Activated naive CD8-positive, alpha-beta T cell treated with anti-CD3 and anti-CD28 coated beads, Interleukin-2, amount 50 U/mL, for 16 hours (primary cell): Measurements from ENCODE around the gene C19orf38.

ENCODE experiments used
- DNase-seq: peaks from one replicate; pipeline ENCODE4 v3.0.0-alpha.2; 2020; ENCODE audit warnings: low read depth, low spot score

The C19orf38 gene

DNA sequence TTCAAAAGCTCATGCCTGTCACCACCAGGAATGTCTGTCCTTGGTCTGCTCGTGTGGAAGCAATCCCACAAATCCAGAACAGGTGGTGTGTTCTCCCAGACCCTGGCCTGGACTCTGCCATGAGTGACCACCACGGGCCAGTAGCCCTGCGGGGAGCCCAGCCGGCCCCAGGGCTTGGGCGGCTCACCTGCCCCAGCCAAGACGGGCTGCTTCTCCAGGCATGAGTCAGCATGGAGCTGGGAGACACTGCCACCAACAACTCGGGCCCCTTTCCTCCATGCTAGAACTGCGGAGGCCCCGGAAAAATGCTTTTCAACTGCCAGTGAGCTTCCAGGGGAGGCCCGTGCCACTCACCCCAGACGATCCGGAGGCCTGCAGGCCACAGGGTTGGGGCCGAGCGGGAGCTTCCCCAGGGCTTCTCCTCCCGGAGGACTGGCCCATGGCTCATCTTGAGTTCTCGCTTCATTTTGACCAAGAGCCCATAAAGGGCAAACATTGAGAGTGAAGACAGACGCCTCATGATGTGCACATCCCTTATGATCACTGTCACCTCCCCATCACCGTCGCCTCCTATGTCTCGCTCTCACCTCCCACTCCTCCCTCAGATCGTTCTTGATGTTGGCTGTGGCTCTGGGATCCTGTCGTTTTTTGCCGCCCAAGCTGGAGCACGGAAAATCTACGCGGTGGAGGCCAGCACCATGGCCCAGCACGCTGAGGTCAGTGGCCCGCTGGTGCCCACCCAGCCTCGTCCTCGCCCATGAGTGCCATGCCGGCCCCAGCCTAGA is 63.6 kb downstream of the C19orf38 start:
- DNase-seq = no peak

DNA sequence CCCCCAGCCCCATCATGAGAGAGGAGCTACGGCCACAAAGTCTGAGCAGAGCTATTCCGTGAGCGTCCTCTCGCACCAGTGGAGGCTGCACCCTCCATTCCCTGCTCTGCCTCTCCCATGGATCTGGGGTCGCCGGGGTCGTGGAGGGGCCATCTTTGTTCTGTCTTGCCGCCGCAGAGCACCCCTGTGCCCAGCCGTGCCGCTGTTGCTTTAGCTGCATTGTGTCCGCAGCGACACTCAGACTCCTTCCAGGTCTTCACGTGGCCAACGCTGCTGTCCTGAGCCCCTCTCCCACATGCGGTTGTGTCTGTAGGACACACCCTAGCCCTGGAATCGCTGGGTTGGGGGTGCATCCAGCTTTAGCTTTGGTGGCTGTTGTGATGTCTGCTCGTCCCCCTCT is 64.4 kb downstream of the C19orf38 start:
- no peak for DNase-seq

DNA sequence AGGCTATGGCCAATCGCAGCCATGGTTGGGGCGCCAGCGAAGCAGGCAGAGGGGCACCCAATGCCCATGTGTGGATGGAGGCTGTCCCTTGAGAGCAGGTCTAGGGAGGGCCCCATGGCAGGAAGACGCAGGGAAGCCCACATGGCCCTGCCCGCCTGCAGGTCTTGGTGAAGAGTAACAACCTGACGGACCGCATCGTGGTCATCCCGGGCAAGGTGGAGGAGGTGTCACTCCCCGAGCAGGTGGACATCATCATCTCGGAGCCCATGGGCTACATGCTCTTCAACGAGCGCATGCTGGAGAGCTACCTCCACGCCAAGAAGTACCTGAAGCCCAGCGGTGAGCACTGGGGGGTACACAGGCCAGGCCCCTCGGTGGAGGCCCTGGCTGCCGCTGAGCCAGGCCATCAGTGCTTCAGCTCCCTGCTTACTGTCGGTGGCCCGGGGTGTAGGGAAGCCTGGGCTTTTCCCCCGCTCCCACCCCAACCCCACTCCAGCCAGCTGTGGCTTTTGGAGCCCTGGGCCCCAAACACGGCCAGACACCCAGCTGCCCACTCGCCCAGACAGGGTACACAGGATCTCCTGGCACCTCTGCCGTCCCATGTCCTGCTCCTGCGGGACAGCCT is 65.6 kb downstream of the C19orf38 start:
- no peak for DNase-seq

DNA sequence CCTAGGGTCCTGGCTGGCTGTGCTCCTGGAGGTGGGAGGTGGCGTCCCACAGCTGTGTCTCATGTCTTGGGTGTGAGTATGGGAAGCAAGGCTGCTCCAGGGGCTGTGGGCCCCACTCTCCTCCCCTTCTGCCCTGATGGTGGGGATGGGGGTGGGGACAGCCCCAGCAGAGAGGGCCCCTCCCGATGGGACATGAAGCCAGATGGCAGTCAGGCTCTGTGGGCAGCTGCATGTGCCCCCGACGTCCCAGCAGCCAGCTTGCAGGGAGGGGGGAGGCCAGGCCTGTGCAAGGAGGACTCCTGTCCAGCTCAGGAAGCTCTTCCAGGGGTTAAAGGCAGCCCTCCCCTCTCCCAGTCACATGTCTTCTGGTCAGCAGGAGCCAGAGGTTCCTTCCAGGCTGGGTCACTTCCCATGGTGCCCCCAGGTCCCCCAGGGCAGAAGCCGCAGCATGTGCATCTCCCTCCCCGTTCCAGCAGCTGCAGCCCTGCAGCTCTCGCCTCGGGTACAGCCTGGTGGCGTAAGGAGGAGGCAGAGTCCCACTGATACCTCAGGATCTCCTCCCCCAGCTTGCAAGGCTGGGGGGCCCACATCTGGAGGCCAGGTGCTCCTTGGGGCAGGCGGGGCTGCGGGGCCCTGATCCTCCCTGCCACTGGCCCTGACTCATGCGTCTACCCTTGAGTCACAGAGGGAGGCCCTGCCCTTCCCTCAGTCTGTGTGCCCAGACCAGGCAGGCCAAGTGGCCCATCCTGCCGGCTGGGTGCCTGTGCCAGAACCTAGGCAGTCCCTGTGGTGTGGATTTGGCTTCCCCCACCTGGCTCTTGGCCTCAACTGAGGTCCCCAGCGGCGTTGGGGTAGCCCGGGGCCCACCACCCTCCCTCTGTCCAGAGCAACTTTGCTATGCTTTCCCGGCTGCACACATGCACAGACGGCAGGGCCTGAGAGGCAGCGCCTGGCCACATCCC is 67.2 kb downstream of the C19orf38 start:
- no peak for DNase-seq

DNA sequence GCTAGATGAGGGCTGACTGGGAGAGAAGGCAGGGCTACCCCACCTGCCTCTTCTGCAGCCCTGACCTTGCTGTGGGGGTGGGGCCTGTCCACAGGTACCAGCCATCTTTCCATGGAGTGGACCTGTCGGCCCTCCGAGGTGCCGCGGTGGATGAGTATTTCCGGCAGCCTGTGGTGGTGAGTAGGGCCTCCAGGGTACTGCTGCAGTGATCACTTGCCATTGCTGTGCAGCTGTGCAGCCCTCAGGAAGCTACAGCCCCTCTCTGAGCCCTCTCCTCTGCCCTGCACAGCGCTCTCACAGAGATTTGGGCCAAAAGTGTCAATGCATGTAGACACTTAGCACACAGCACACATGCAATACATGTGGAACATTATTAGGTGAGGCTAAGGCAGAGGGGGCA is 68.4 kb downstream of the C19orf38 start:
- DNase-seq = no peak

DNA sequence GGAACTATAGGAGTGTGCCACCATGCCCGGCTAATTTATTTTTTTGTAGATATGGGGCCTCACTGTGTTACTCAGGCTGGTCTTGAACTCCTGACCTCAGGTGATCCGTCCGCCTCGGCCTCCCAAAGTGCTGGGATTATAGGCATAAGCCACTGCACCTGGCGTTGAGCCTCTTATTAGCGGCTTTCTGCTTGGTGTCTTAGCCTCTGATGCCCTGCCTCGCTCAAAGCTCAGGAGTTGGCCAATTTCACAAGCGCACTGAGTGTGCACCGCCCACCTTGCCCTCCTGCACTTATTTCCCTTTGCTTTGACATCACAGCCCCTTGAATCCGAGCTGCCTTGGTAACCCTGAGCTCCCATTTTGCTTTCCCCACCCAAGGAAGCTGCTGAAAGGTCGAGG is 70.1 kb downstream of the C19orf38 start:
- DNase-seq = no peak
